ENCODE results near the gene ICAM4. TPM values are rescaled to one million over a fixed set of nuclear protein-coding genes. Genes with fewer than 3 reads are reported as not detected.

ICAM4 gene
- total RNA-seq, 1 donor = 0.27 TPM

- no peak for TF ChIP-seq CTCF (IDR thresholded peaks at IDR 0.05; ENCODE audit: insufficient read depth, low read length)
Observed at GRCh38 chr19:10256970-10257615, 29.7 kb upstream of the ICAM4 start.

GRCh38 chr19:10258080-10258710, 28.6 kb upstream of the ICAM4 start:
- no peak overlapping the region for H3K4me3 ChIP-seq (ENCODE audit: low read depth, low read length)
- no peak for DNase-seq (ENCODE audit: low read depth)
- TF ChIP-seq CTCF (IDR thresholded peaks at IDR 0.05; ENCODE audit: insufficient read depth, low read length) = no peak

More at GRCh38 chr19:10256970-10257615, 29.7 kb upstream of the ICAM4 start:
- no peak for DNase-seq (ENCODE audit: low read depth)
- H3K4me3 ChIP-seq (ENCODE audit: low read depth, low read length) = no peak overlapping the region

GRCh38 chr19:10259162-10259905, 27.4 kb upstream of the ICAM4 start:
- peak; percentile 78 for TF ChIP-seq CTCF (IDR thresholded peaks at IDR 0.05; ENCODE audit: insufficient read depth, low read length)
- no peak overlapping the region for H3K4me3 ChIP-seq (ENCODE audit: low read depth, low read length)
- peak; percentile 85 for DNase-seq (ENCODE audit: low read depth)

GRCh38 chr19:10260141-10260584, 26.6 kb upstream of the ICAM4 start:
- no peak for DNase-seq (ENCODE audit: low read depth)
- H3K4me3 ChIP-seq (ENCODE audit: low read depth, low read length) = no peak overlapping the region
- TF ChIP-seq CTCF (IDR thresholded peaks at IDR 0.05; ENCODE audit: insufficient read depth, low read length) = no peak

- peak; percentile 18 for DNase-seq (ENCODE audit: low read depth)
- TF ChIP-seq CTCF (IDR thresholded peaks at IDR 0.05; ENCODE audit: insufficient read depth, low read length) = no peak
Observed at GRCh38 chr19:10262771-10263170, 24.0 kb upstream of the ICAM4 start.

GRCh38 chr19:10266706-10267105, 20.0 kb upstream of the ICAM4 start:
- no peak for TF ChIP-seq CTCF (IDR thresholded peaks at IDR 0.05; ENCODE audit: insufficient read depth, low read length)
- no peak overlapping the region for H3K4me3 ChIP-seq (ENCODE audit: low read depth, low read length)
- no peak for DNase-seq (ENCODE audit: low read depth)

More at GRCh38 chr19:10262771-10263170, 24.0 kb upstream of the ICAM4 start:
- no peak overlapping the region for H3K4me3 ChIP-seq (ENCODE audit: low read depth, low read length)

Data from fibroblast of the aortic adventitia (primary cell).